Measurements from ENCODE around the gene ARHGAP28.
"Not testable (repeated sequence)": the region's sequence is repeated elsewhere in the genome, so short reads cannot be mapped to it uniquely, and the experiment has no call there.

The ARHGAP28 gene

GRCh38 chr18:6927153-6927552 lies 197.6 kb downstream of the ARHGAP28 start:
- no peaks in the 10 kb centered on the region for H3K27me3 ChIP-seq (ENCODE audit: control insufficient read depth, insufficient read depth, low read length)
- no peaks in the 10 kb centered on the region for H3K4me1 ChIP-seq (ENCODE audit: control insufficient read depth, insufficient read depth, low read length)
- no peaks in the 10 kb centered on the region for H3K36me3 ChIP-seq (ENCODE audit: control insufficient read depth, insufficient read depth, low read length)
- H3K27ac ChIP-seq (ENCODE audit: low read depth, low read length): no peak overlapping the region
- H3K9me3 ChIP-seq (ENCODE audit: control insufficient read depth, insufficient read depth, low read depth, low read length): no peaks in the 10 kb centered on the region; the same call in 1 of the 2 replicates
- H3K9ac ChIP-seq (ENCODE audit: low read length): no peak overlapping the region
- H3K4me3 ChIP-seq (ENCODE audit: low read depth, low read length): no peak overlapping the region

- H3K9me3 ChIP-seq (ENCODE audit: control insufficient read depth, insufficient read depth, low read depth, low read length): no peaks in the 10 kb centered on the region
- H3K36me3 ChIP-seq (ENCODE audit: control insufficient read depth, insufficient read depth, low read length): no peaks in the 10 kb centered on the region
- no peaks in the 10 kb centered on the region for H3K4me1 ChIP-seq (ENCODE audit: control insufficient read depth, insufficient read depth, low read length)
Measured at GRCh38 chr18:6928359-6928758, 198.8 kb downstream of the ARHGAP28 start.

DNA sequence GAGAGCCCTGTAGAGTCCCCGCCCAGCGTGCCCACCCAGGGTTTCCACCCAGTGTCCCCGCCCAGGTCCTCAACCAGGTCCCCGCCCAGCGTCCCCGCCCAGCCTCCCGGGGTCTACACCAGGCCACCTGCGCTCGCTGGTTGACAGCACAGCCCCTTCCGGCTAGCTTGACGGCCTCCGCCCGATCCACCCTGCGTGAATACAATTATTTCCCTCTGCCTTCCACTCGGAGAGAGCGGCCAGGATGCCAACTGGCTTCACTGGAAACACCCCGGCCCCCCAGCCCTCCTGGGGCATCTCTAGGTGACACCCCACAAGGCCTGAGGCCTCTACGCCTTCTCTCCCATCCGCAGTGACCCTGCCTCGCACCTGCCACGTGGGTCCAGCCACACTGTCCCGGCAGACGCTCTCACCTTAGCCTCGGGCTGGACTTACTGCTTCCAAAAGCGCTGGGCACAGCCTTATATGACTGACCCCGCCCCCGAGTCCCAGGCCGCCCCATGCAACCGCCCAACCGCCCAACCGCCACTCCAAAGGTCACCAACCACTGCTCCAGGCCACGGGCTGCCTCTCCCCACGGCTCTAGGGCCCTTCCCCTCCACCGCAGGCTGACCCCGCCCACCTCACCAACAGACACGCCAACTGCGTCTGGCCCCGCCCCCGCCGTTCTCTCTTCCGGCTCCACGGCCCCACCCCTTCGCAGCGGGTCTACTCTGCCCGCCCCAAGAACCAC lies 200.0 kb downstream of the ARHGAP28 start:
- H3K27me3 ChIP-seq (ENCODE audit: control insufficient read depth, insufficient read depth, low read length): no peaks in the 10 kb centered on the region
- no peaks in the 10 kb centered on the region for H3K4me1 ChIP-seq (ENCODE audit: control insufficient read depth, insufficient read depth, low read length)
- no peak overlapping the region for H3K9ac ChIP-seq (ENCODE audit: low read length)
- no peaks in the 10 kb centered on the region for H3K9me3 ChIP-seq (ENCODE audit: control insufficient read depth, insufficient read depth, low read depth, low read length)
- H3K27ac ChIP-seq (ENCODE audit: low read depth, low read length): no peak overlapping the region
- no peak overlapping the region for H3K4me3 ChIP-seq (ENCODE audit: low read depth, low read length)
- no peaks in the 10 kb centered on the region for H3K36me3 ChIP-seq (ENCODE audit: control insufficient read depth, insufficient read depth, low read length)

More at GRCh38 chr18:6928359-6928758, 198.8 kb downstream of the ARHGAP28 start:
- no peak overlapping the region for H3K9ac ChIP-seq (ENCODE audit: low read length)
- H3K27ac ChIP-seq (ENCODE audit: low read depth, low read length): no peak overlapping the region
- no peak overlapping the region for H3K4me3 ChIP-seq (ENCODE audit: low read depth, low read length)
- no peaks in the 10 kb centered on the region for H3K27me3 ChIP-seq (ENCODE audit: control insufficient read depth, insufficient read depth, low read length)

GRCh38 chr18:6934859-6935258 lies 205.3 kb downstream of the ARHGAP28 start:
- Histone ChIP-seq H3K27ac (ENCODE audit: low read depth, low read length) (no peak overlapping the region), H3K4me3 (ENCODE audit: low read depth, low read length) (no peak overlapping the region), H3K9ac (ENCODE audit: low read length) (no peak overlapping the region), H3K36me3 (ENCODE audit: control insufficient read depth, insufficient read depth, low read length) (no peaks in the 10 kb centered on the region), H3K27me3 (ENCODE audit: control insufficient read depth, insufficient read depth, low read length) (no peaks in the 10 kb centered on the region), H3K4me1 (ENCODE audit: control insufficient read depth, insufficient read depth, low read length) (no peaks in the 10 kb centered on the region), H3K9me3 (ENCODE audit: control insufficient read depth, insufficient read depth, low read depth, low read length) (no peaks in the 10 kb centered on the region)

- Histone ChIP-seq H3K27me3 (ENCODE audit: control insufficient read depth, insufficient read depth, low read length) (no peaks in the 10 kb centered on the region), H3K9me3 (ENCODE audit: control insufficient read depth, insufficient read depth, low read depth, low read length) (no peaks in the 10 kb centered on the region), H3K9ac (ENCODE audit: low read length) (no peak overlapping the region), H3K36me3 (ENCODE audit: control insufficient read depth, insufficient read depth, low read length) (peaks cover 13% of the 10 kb centered on the region), H3K27ac (ENCODE audit: low read depth, low read length) (no peak overlapping the region), H3K4me3 (ENCODE audit: low read depth, low read length) (no peak overlapping the region), H3K4me1 (ENCODE audit: control insufficient read depth, insufficient read depth, low read length) (no peaks in the 10 kb centered on the region)
Measured at GRCh38 chr18:6938003-6938402, 208.5 kb downstream of the ARHGAP28 start.

- H3K9ac ChIP-seq (ENCODE audit: low read length); H3K9me3 ChIP-seq (ENCODE audit: control insufficient read depth, insufficient read depth, low read depth, low read length); H3K27me3 ChIP-seq (ENCODE audit: control insufficient read depth, insufficient read depth, low read length); H3K27ac ChIP-seq (ENCODE audit: low read depth, low read length); H3K4me3 ChIP-seq (ENCODE audit: low read depth, low read length); H3K4me1 ChIP-seq (ENCODE audit: control insufficient read depth, insufficient read depth, low read length): not testable (repeated sequence)
- H3K36me3 ChIP-seq (ENCODE audit: control insufficient read depth, insufficient read depth, low read length): peaks cover 15% of the 10 kb centered on the region
Measured at GRCh38 chr18:6938403-6938802, 208.9 kb downstream of the ARHGAP28 start.

- no peaks in the 10 kb centered on the region for H3K4me1 ChIP-seq (ENCODE audit: control insufficient read depth, insufficient read depth, low read length)
- H3K36me3 ChIP-seq (ENCODE audit: control insufficient read depth, insufficient read depth, low read length): peaks cover 15% of the 10 kb centered on the region
- H3K27me3 ChIP-seq (ENCODE audit: control insufficient read depth, insufficient read depth, low read length): no peaks in the 10 kb centered on the region
- no peak overlapping the region for H3K27ac ChIP-seq (ENCODE audit: low read depth, low read length)
- H3K4me3 ChIP-seq (ENCODE audit: low read depth, low read length): no peak overlapping the region
- no peaks in the 10 kb centered on the region for H3K9me3 ChIP-seq (ENCODE audit: control insufficient read depth, insufficient read depth, low read depth, low read length)
- H3K9ac ChIP-seq (ENCODE audit: low read length): no peak overlapping the region
Measured at GRCh38 chr18:6939972-6940371, 210.5 kb downstream of the ARHGAP28 start.

GRCh38 chr18:6940451-6940850 lies 210.9 kb downstream of the ARHGAP28 start:
- Histone ChIP-seq H3K27me3 (ENCODE audit: control insufficient read depth, insufficient read depth, low read length) (no peaks in the 10 kb centered on the region), H3K27ac (ENCODE audit: low read depth, low read length) (no peak overlapping the region), H3K9me3 (ENCODE audit: control insufficient read depth, insufficient read depth, low read depth, low read length) (no peaks in the 10 kb centered on the region), H3K4me1 (ENCODE audit: control insufficient read depth, insufficient read depth, low read length) (no peaks in the 10 kb centered on the region), H3K9ac (ENCODE audit: low read length) (no peak overlapping the region), H3K36me3 (ENCODE audit: control insufficient read depth, insufficient read depth, low read length) (peaks cover 17% of the 10 kb centered on the region), H3K4me3 (ENCODE audit: low read depth, low read length) (no peak overlapping the region)

DNA sequence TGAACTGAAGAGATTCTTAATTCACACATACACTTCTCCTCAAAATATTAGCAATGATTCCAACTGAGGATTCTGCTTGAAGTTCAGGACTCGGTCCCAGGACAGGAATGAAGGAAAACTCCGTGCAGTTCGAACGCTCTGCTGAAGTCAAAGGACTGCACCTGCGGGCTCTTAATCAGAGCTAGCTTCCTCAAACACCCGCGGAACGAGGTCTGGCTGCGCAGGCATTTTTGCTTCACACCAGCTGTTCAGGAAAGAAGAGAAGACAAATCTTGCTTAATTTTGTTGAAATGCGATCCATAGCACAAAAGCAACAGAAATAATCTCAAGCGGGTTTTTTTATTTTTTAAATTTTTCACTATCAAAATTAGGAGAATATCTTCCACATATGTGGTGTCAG lies 212.5 kb downstream of the ARHGAP28 start:
- no peaks in the 10 kb centered on the region for H3K9me3 ChIP-seq (ENCODE audit: control insufficient read depth, insufficient read depth, low read depth, low read length)
- H3K27me3 ChIP-seq (ENCODE audit: control insufficient read depth, insufficient read depth, low read length): no peaks in the 10 kb centered on the region
- H3K27ac ChIP-seq (ENCODE audit: low read depth, low read length): no peak overlapping the region
- H3K36me3 ChIP-seq (ENCODE audit: control insufficient read depth, insufficient read depth, low read length): peaks cover 25% of the 10 kb centered on the region
- no peaks in the 10 kb centered on the region for H3K4me1 ChIP-seq (ENCODE audit: control insufficient read depth, insufficient read depth, low read length)
- H3K4me3 ChIP-seq (ENCODE audit: low read depth, low read length): no peak overlapping the region
- H3K9ac ChIP-seq (ENCODE audit: low read length): no peak overlapping the region

DNA sequence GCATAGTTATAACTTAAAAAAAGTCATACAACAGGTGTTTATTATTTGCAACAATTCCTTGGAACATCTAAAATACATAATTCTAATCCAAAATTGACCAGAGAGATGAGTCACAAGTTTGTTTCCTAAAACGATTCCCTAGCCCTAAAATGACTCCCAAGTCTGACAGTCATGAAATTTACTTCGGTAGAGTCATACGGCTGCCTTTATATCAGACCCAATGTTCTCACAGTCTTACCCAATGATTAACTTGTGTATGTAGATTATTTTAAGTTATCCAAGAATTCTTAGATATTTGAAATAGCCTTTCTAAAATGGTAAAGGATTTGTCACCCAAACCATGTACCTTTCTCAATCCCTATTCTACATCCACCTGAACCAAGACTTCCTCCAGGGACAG lies 213.2 kb downstream of the ARHGAP28 start:
- no peaks in the 10 kb centered on the region for H3K27me3 ChIP-seq (ENCODE audit: control insufficient read depth, insufficient read depth, low read length)
- H3K36me3 ChIP-seq (ENCODE audit: control insufficient read depth, insufficient read depth, low read length): peaks cover 26% of the 10 kb centered on the region
- H3K4me1 ChIP-seq (ENCODE audit: control insufficient read depth, insufficient read depth, low read length): no peaks in the 10 kb centered on the region
- no peaks in the 10 kb centered on the region for H3K9me3 ChIP-seq (ENCODE audit: control insufficient read depth, insufficient read depth, low read depth, low read length)
- no peak overlapping the region for H3K27ac ChIP-seq (ENCODE audit: low read depth, low read length)
- no peak overlapping the region for H3K9ac ChIP-seq (ENCODE audit: low read length)
- H3K4me3 ChIP-seq (ENCODE audit: low read depth, low read length): no peak overlapping the region

DNA sequence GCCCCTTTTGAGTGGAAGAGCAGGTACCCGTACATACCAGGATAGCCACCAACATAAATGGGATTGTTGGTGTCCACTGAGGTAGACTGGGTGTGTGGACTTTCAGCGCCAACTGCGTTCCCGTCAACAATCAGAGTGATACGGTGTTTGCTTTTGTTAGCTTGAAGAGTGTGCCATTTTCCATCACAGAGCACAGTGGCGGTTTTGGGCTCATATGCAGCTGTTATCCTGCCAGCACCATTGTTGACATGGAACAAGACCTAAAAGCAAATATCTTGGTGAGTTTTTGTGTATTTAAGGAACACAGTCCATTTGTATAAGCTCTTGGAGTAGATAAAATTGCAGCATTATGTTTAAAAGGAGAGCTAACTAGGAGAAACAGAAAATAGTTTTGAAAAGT lies 213.6 kb downstream of the ARHGAP28 start:
- H3K9ac ChIP-seq (ENCODE audit: low read length): no peak overlapping the region
- H3K4me1 ChIP-seq (ENCODE audit: control insufficient read depth, insufficient read depth, low read length): no peaks in the 10 kb centered on the region
- H3K27ac ChIP-seq (ENCODE audit: low read depth, low read length): no peak overlapping the region
- H3K4me3 ChIP-seq (ENCODE audit: low read depth, low read length): no peak overlapping the region
- H3K27me3 ChIP-seq (ENCODE audit: control insufficient read depth, insufficient read depth, low read length): no peaks in the 10 kb centered on the region
- no peaks in the 10 kb centered on the region for H3K9me3 ChIP-seq (ENCODE audit: control insufficient read depth, insufficient read depth, low read depth, low read length)
- H3K36me3 ChIP-seq (ENCODE audit: control insufficient read depth, insufficient read depth, low read length): peaks cover 30% of the 10 kb centered on the region

All from HUES6 (cell line).